SK-N-MC (cell line): ENCODE results near the gene TBC1D24.

Source experiments
- EZH2 ChIP-seq: fragments of 200-600 bp; sonication (generic); IDR thresholded peaks from one replicate; pipeline ENCODE4 v1.6.1; 2017; ENCODE audit warnings: antibody characterized with exemption
- FOXP2 ChIP-seq: optimal IDR thresholded peaks from 2 replicates; pipeline ENCODE3; 2011; ENCODE audit warnings: mild to moderate bottlenecking, moderate library complexity; ENCODE audit not compliant: insufficient read depth; ENCODE audit errors: extremely low read length, control extremely low read depth
- POLR2AphosphoS5 ChIP-seq: IDR thresholded peaks from 2 replicates; pipeline ENCODE4 v1.6.1; 2012; ENCODE audit warnings: mild to moderate bottlenecking, low read depth, low read length, borderline replicate concordance

GRCh38 chr16:2485811-2486507 lies 11.0 kb downstream of the TBC1D24 start:
- TF ChIP-seq EZH2 (no peak), POLR2AphosphoS5 (no peak), FOXP2 (no peak)
